Measurements from ENCODE around the gene C16orf74. TPM values are rescaled to one million over a fixed set of nuclear protein-coding genes. Genes with fewer than 3 reads are reported as not detected.

C16orf74 gene
- total and polyA plus RNA-seq, 8 donors = 1.3 to 17.5 (median 11.9) TPM

GRCh38 chr16:85746460-85747215, 4.3 kb downstream of the C16orf74 start:
- Histone ChIP-seq H3K4me3 (no peak overlapping the region), H3K4me1 (peaks cover 11 to 19% of the 10 kb centered on the region in 2 donors), H3K27me3 (peaks cover 0 to 20% of the 10 kb centered on the region in 2 donors), H3K27ac (no peak overlapping the region), H3K36me3 (no peaks in the 10 kb centered on the region), H3K9me3 (no peaks in the 10 kb centered on the region)
- intact Hi-C loops (cut with DNase I) = no loop called here
- DNase-seq (no peak), ATAC-seq (no peak)
- TF ChIP-seq CTCF (IDR thresholded peaks at IDR 0.05) = no peak

GRCh38 chr16:85738923-85739715, 11.8 kb downstream of the C16orf74 start:
- no peaks in the 10 kb centered on the region for H3K9me3 ChIP-seq
- no peak overlapping the region for H3K4me3 ChIP-seq
- no peak for TF ChIP-seq CTCF (IDR thresholded peaks at IDR 0.05)
- intact Hi-C loops (cut with DNase I) = no loop called here
- no peaks in the 10 kb centered on the region for H3K27me3 ChIP-seq
- peaks cover 0 to 13% of the 10 kb centered on the region in 2 donors for H3K4me1 ChIP-seq
- ATAC-seq (no peak), DNase-seq (no peak)
- H3K27ac ChIP-seq = no peak overlapping the region
- H3K36me3 ChIP-seq = no peaks in the 10 kb centered on the region

- DNase-seq (no peak), ATAC-seq (no peak)
- Histone ChIP-seq H3K36me3 (no peaks in the 10 kb centered on the region), H3K27ac (no peak overlapping the region), H3K9me3 (no peaks in the 10 kb centered on the region), H3K4me1 (peaks cover 0 to 17% of the 10 kb centered on the region in 2 donors), H3K4me3 (no peak overlapping the region), H3K27me3 (no peaks in the 10 kb centered on the region)
- TF ChIP-seq CTCF (IDR thresholded peaks at IDR 0.05) = no peak
- intact Hi-C loops (cut with DNase I) = no loop called here
Observed at GRCh38 chr16:85736921-85737320, 14.0 kb downstream of the C16orf74 start.

- ATAC-seq = no peak
- Histone ChIP-seq H3K4me3 (no peak overlapping the region), H3K36me3 (no peaks in the 10 kb centered on the region), H3K27ac (no peak overlapping the region), H3K9me3 (no peaks in the 10 kb centered on the region), H3K4me1 (peaks cover 0 to 17% of the 10 kb centered on the region in 2 donors), H3K27me3 (no peaks in the 10 kb centered on the region)
- DNase-seq = no peak
- TF ChIP-seq CTCF (IDR thresholded peaks at IDR 0.05) = no peak
- intact Hi-C loops (cut with DNase I) = no loop called here
Observed at GRCh38 chr16:85735946-85736345, 14.9 kb downstream of the C16orf74 start.

GRCh38 chr16:85735225-85735635, 15.7 kb downstream of the C16orf74 start:
- peak; percentile 8 for ATAC-seq

More at GRCh38 chr16:85735225-85735635, 15.7 kb downstream of the C16orf74 start:
- Histone ChIP-seq H3K36me3 (no peaks in the 10 kb centered on the region), H3K4me3 (no peak overlapping the region), H3K4me1 (peaks cover 0 to 17% of the 10 kb centered on the region in 2 donors), H3K27ac (no peak overlapping the region), H3K9me3 (no peaks in the 10 kb centered on the region), H3K27me3 (no peaks in the 10 kb centered on the region)
- intact Hi-C loops (cut with DNase I) = no loop called here
- DNase-seq = no peak
- TF ChIP-seq CTCF (IDR thresholded peaks at IDR 0.05) = no peak
